OCI-LY1 (cell line): Measurements from ENCODE around the gene DEF6.

Experiments used
- H2AFZ ChIP-seq: fragments of 200-600 bp; sonication (generic), shearing (Covaris generic); 2 replicates; pipeline ENCODE4 v1.6.0; 2014; ENCODE audit warnings: antibody characterized with exemption, mild to moderate bottlenecking, low read length
- H3F3A ChIP-seq: fragments of 200-600 bp; sonication (generic), shearing (Covaris generic); 2 replicates; pipeline ENCODE4 v1.6.0; 2014; ENCODE audit warnings: mild to moderate bottlenecking, antibody characterized with exemption, low read length, moderate library complexity; ENCODE audit not compliant: insufficient read depth
- H3K27ac ChIP-seq: fragments of 200-600 bp; sonication (generic); 2 replicates; pipeline ENCODE4 v1.5.1; 2014; ENCODE audit warnings: low read length, mixed run types, mild to moderate bottlenecking, low read depth; ENCODE audit not compliant: poor library complexity, severe bottlenecking
- H3K27me3 ChIP-seq: fragments of 200-600 bp; sonication (generic); 2 replicates; pipeline ENCODE4 v1.6.0; 2014; ENCODE audit warnings: antibody characterized with exemption, mild to moderate bottlenecking, low read length, moderate library complexity; ENCODE audit not compliant: insufficient read depth
- H3K36me3 ChIP-seq: fragments of 200-600 bp; sonication (generic); 2 replicates; pipeline ENCODE4 v1.6.1; 2014; ENCODE audit warnings: mild to moderate bottlenecking, antibody characterized with exemption, low read length, moderate library complexity, mixed read lengths; ENCODE audit not compliant: insufficient read depth
- H3K4me1 ChIP-seq: fragments of 200-600 bp; sonication (generic); 2 replicates; pipeline ENCODE4 v1.5.1; 2014; ENCODE audit warnings: mild to moderate bottlenecking, low read length, moderate library complexity; ENCODE audit not compliant: insufficient read depth, severe bottlenecking
- H3K4me2 ChIP-seq: fragments of 200-600 bp; sonication (generic), shearing (Covaris generic); 2 replicates; pipeline ENCODE4 v1.6.1; 2014; ENCODE audit warnings: low read length
- H3K4me3 ChIP-seq: fragments of 200-600 bp; sonication (generic); 2 replicates; pipeline ENCODE4 v1.5.1; 2014; ENCODE audit warnings: low read length, low read depth, mild to moderate bottlenecking, mixed read lengths; ENCODE audit not compliant: poor library complexity, severe bottlenecking
- H3K79me2 ChIP-seq: fragments of 200-600 bp; shearing (Covaris generic); 2 replicates; pipeline ENCODE4 v1.6.1; 2016; ENCODE audit warnings: mixed run types, low read length, mixed read lengths; ENCODE audit not compliant: insufficient read depth
- H3K9ac ChIP-seq: fragments of 200-600 bp; sonication (generic), shearing (Covaris generic); 2 replicates; pipeline ENCODE4 v1.6.1; 2014; ENCODE audit warnings: mild to moderate bottlenecking, low read length, mixed read lengths
- H3K9me2 ChIP-seq: fragments of 200-600 bp; sonication (generic), shearing (Covaris generic); 2 replicates; pipeline ENCODE4 v1.6.1; 2014; ENCODE audit warnings: low read depth, mild to moderate bottlenecking, low read length, mixed read lengths
- H3K9me3 ChIP-seq: fragments of 200-600 bp; shearing (Covaris generic); 2 replicates; pipeline ENCODE4 v1.6.1; 2014; ENCODE audit warnings: low read length, mixed read lengths
- H4K20me1 ChIP-seq: fragments of 200-600 bp; sonication (generic), shearing (Covaris generic); 2 replicates; pipeline ENCODE4 v1.6.0; 2016; ENCODE audit warnings: mild to moderate bottlenecking, low read length; ENCODE audit not compliant: insufficient read depth
- EZH2 ChIP-seq: fragments of 200-600 bp; sonication (generic), shearing (Covaris generic); IDR thresholded peaks from 2 replicates; pipeline ENCODE4 v1.8.0; 2017; ENCODE audit warnings: borderline replicate concordance, mixed run types, mild to moderate bottlenecking, antibody characterized with exemption, low read length, moderate library complexity, mixed read lengths
- TF ChIP-seq, protein P1 (sequence below): fragments of 200-600 bp; sonication (generic), shearing (Covaris generic); IDR thresholded peaks from 2 replicates; pipeline ENCODE4 v1.5.1; 2017; ENCODE audit warnings: mild to moderate bottlenecking, antibody characterized with exemption, low read length, moderate library complexity, mixed read lengths

Gene DEF6

DNA sequence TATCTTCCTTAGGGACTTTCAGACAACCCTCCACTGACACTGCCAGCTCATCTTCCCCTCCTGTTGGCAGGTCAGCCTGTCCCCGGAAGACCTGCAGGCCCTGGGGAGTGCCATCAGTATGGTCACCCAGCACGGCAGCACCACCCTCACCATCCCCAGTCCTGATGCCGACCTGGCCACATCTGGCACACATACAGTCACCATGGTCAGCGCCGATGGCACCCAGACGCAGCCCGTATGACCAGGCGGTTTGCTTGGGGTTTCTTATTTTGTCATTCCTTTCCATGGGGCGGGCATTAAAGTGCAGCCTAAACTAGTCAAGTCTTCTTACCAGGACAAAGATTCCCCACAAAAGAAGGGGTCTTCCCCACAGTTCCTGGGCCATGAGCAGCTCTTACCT, 3.9 kb upstream of the DEF6 start:
- H3K79me2 ChIP-seq = no peaks in the 10 kb centered on the region
- no peak overlapping the region for H3K27ac ChIP-seq
- H3F3A ChIP-seq = no peaks in the 10 kb centered on the region
- TF ChIP-seq EZH2 = no peak
- TF ChIP-seq, protein P1, sequence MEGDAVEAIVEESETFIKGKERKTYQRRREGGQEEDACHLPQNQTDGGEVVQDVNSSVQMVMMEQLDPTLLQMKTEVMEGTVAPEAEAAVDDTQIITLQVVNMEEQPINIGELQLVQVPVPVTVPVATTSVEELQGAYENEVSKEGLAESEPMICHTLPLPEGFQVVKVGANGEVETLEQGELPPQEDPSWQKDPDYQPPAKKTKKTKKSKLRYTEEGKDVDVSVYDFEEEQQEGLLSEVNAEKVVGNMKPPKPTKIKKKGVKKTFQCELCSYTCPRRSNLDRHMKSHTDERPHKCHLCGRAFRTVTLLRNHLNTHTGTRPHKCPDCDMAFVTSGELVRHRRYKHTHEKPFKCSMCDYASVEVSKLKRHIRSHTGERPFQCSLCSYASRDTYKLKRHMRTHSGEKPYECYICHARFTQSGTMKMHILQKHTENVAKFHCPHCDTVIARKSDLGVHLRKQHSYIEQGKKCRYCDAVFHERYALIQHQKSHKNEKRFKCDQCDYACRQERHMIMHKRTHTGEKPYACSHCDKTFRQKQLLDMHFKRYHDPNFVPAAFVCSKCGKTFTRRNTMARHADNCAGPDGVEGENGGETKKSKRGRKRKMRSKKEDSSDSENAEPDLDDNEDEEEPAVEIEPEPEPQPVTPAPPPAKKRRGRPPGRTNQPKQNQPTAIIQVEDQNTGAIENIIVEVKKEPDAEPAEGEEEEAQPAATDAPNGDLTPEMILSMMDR = no peak
- no peaks in the 10 kb centered on the region for H3K9me3 ChIP-seq
- H3K4me3 ChIP-seq = no peak overlapping the region
- no peak overlapping the region for H2AFZ ChIP-seq
- no peak overlapping the region for H3K4me2 ChIP-seq
- H3K36me3 ChIP-seq = peaks cover 65% of the 10 kb centered on the region
- no peaks in the 10 kb centered on the region for H3K27me3 ChIP-seq
- no peaks in the 10 kb centered on the region for H4K20me1 ChIP-seq
- H3K9ac ChIP-seq = no peak overlapping the region
- H3K9me2 ChIP-seq = no peaks in the 10 kb centered on the region
- H3K4me1 ChIP-seq = peaks cover 26% of the 10 kb centered on the region

GRCh38 chr6:35294308-35294945, 3.2 kb upstream of the DEF6 start:
- Histone ChIP-seq H2AFZ (no peak overlapping the region), H4K20me1 (no peaks in the 10 kb centered on the region), H3K36me3 (peaks cover 58% of the 10 kb centered on the region), H3K4me3 (no peak overlapping the region), H3K27me3 (no peaks in the 10 kb centered on the region), H3K9me2 (no peaks in the 10 kb centered on the region), H3K4me1 (peaks cover 34% of the 10 kb centered on the region), H3K79me2 (no peaks in the 10 kb centered on the region), H3F3A (no peaks in the 10 kb centered on the region), H3K27ac (no peak overlapping the region), H3K4me2 (no peak overlapping the region), H3K9me3 (no peaks in the 10 kb centered on the region), H3K9ac (no peak overlapping the region)
- no peak for TF ChIP-seq EZH2
- TF ChIP-seq, protein P1 = peak; percentile 87

- no peak overlapping the region for H2AFZ ChIP-seq
- H4K20me1 ChIP-seq = no peaks in the 10 kb centered on the region
- no peaks in the 10 kb centered on the region for H3F3A ChIP-seq
- H3K9me3 ChIP-seq = no peaks in the 10 kb centered on the region
- no peaks in the 10 kb centered on the region for H3K9me2 ChIP-seq
- H3K79me2 ChIP-seq = no peaks in the 10 kb centered on the region
- H3K36me3 ChIP-seq = peaks cover 52% of the 10 kb centered on the region
- TF ChIP-seq, protein P1 = no peak
- TF ChIP-seq EZH2 = no peak
- no peak overlapping the region for H3K4me2 ChIP-seq
- no peak overlapping the region for H3K9ac ChIP-seq
- no peak overlapping the region for H3K4me3 ChIP-seq
- no peaks in the 10 kb centered on the region for H3K27me3 ChIP-seq
- H3K4me1 ChIP-seq = peaks cover 40% of the 10 kb centered on the region
- H3K27ac ChIP-seq = no peak overlapping the region
Observed at GRCh38 chr6:35295036-35295435, 2.6 kb upstream of the DEF6 start.
